Spleen (tissue), 11 donors: ENCODE results near the gene BPGM. TPM values are rescaled to one million over a fixed set of nuclear protein-coding genes. Genes with fewer than 3 reads are reported as not detected.

Source experiments
- DNase-seq: peaks from one replicate; pipeline ENCODE4 v3.0.0-alpha.2; 2020
- H3K27ac ChIP-seq, 8 donors: fragments of 200-600 bp; sonication (generic) in 7 of 8; 1 replicate in 4 of 8; 2 replicates in 4 of 8; pipeline versions ENCODE4 v1.5.0 to v1.8.0; 2016 to 2021; ENCODE audit warnings: inconsistent platforms in 4 of 8, mild to moderate bottlenecking in 4 of 8, moderate library complexity in 1 of 8
- H3K27me3 ChIP-seq, 7 donors: fragments of 200-600 bp; sonication (generic) in 6 of 7; replicated peaks in 1 of 7; 1 replicate in 4 of 7; 2 replicates in 3 of 7; pipeline versions ENCODE4 v1.5.0 to v1.8.0; 2016 to 2021; ENCODE audit warnings: inconsistent platforms in 3 of 7, mild to moderate bottlenecking in 1 of 7
- H3K36me3 ChIP-seq, 6 donors: fragments of 200-600 bp; sonication (generic) in 5 of 6; 1 replicate in 4 of 6; 2 replicates in 2 of 6; pipeline versions ENCODE4 v1.5.0 to v1.8.0; 2016 to 2021; ENCODE audit warnings: inconsistent platforms in 2 of 6
- H3K4me1 ChIP-seq, 6 donors: fragments of 200-600 bp; sonication (generic) in 5 of 6; 1 replicate in 3 of 6; 2 replicates in 3 of 6; pipeline versions ENCODE4 v1.5.0 to v1.8.0; 2016 to 2021; ENCODE audit warnings: inconsistent platforms in 3 of 6
- H3K4me3 ChIP-seq, 8 donors: fragments of 200-600 bp; sonication (generic) in 7 of 8; 1 replicate in 4 of 8; 2 replicates in 4 of 8; pipeline versions ENCODE4 v1.5.0 to v1.8.0; 2016 to 2021; ENCODE audit warnings: inconsistent platforms in 4 of 8, mild to moderate bottlenecking in 4 of 8, moderate library complexity in 2 of 8
- H3K9me3 ChIP-seq, 8 donors: fragments of 200-600 bp; sonication (generic) in 7 of 8; 1 replicate in 4 of 8; 2 replicates in 4 of 8; pipeline versions ENCODE4 v1.5.0 to v1.8.0; 2016 to 2021; ENCODE audit warnings: inconsistent platforms in 4 of 8
- CTCF ChIP-seq, 11 experiments: fragments of 200-600 bp in 7 of 11; fragments of 450-650 bp in 4 of 11; sonication (generic) in 4 of 11; IDR thresholded peaks in 8 of 11; conservative IDR thresholded peaks in 3 of 11; 1 replicate in 7 of 11; 2 replicates in 4 of 11; pipeline versions ENCODE4 v1.4.0 to v1.8.0; 2016 to 2021; ENCODE audit warnings: antibody characterized with exemption in 11 of 11, inconsistent platforms in 4 of 11, mild to moderate bottlenecking in 1 of 11
- POLR2A ChIP-seq, 3 donors: fragments of 450-650 bp; IDR thresholded peaks; one replicate each; pipeline ENCODE4 v1.5.1; 2017; ENCODE audit warnings: antibody characterized with exemption in 3 of 3, mild to moderate bottlenecking in 1 of 3
- POLR2AphosphoS5 ChIP-seq, 3 donors: sonication (generic); formaldehyde crosslinking; IDR thresholded peaks; one replicate each; pipeline ENCODE4 v1.5.1; 2017; ENCODE audit warnings: antibody characterized with exemption in 3 of 3
- WGBS, 5 donors: extraction: QIAGEN DNeasy Blood & Tissue Kit in 3 of 5; methylation state at CpG; one replicate each; pipeline versions ENCODE4 v1.1.5 to v1.1.7; 2013 to 2018; 5-methylcytosine and 5-hydroxymethylcytosine counted together
- intact Hi-C: fragments of 100-400 bp; cut with DNase I; formaldehyde crosslinking; loops from one replicate; pipeline ENCODE4 v1.15.0; 2023; ENCODE audit warnings: low total_unique reads
- polyA plus RNA-seq, 3 donors: library from polyadenylated mRNA; stranded (reverse); fragments of 200-250 nt; gene quantifications; one replicate each; pipeline ENCODE4 v1.2.1, GENCODE V29; 2013
- total RNA-seq, 7 donors: library from RNA; depleted of rRNA in 3 of 7; stranded (reverse); fragments of >200 nt in 3 of 7; fragmentation: NEBNext Ultra II Directional in 4 of 7; extraction: Animal tissue kit (Norgen Biotek cat#: 25700) in 4 of 7; gene quantifications; one replicate each; pipeline versions ENCODE4 v1.1.0 to v1.2.1, GENCODE V29; 2016 to 2021
- donor health status: healthy with polysubstance abuse.
- donor health status: DM: no; HTN: no; CAD: no; lungs with moderate emphysema.
- donor health status: DM: no; HTN: no; CAD: no.
- donor health status: Bipolar disorder and iron deficiency.
- donor health status: healthy.
- donor health status: DM: no; HTN: no; CAD: no.
- donor health status: DM: yes; HTN: yes; CAD: no.

The BPGM gene
- total and polyA plus RNA-seq, 10 donors, result 10.6 to 64.4 (median 14.4) TPM

- H3K4me1 ChIP-seq, result peaks cover 0 to 29% (median 11%) of the 10 kb centered on the region in 6 donors
- no peaks in the 10 kb centered on the region for H3K36me3 ChIP-seq
- intact Hi-C loops, result loop anchor here (10.0 kb wide), 1 partner anchor 307 kb away; no protein-coding TSS in a partner anchor
- WGBS, 5 donors, result 85 to 95% (median 92%) methylated on average over 4 of the region's 4 CpGs
- peaks cover 0 to 5% (median 0%) of the 10 kb centered on the region in 8 donors for H3K9me3 ChIP-seq
- TF ChIP-seq POLR2A (IDR thresholded peaks at IDR 0.05) (no peak), CTCF (IDR thresholded peaks at IDR 0.05 in 8 of 11, conservative IDR thresholded peaks at IDR 0.05 in 3 of 11) (no peak), POLR2AphosphoS5 (IDR thresholded peaks at IDR 0.05) (no peak)
- no peaks in the 10 kb centered on the region for H3K27me3 ChIP-seq
- H3K27ac ChIP-seq, result no peak overlapping the region
- H3K4me3 ChIP-seq, result no peak overlapping the region
- no peak for DNase-seq
Observed at GRCh38 chr7:134637441-134637840, 9.2 kb upstream of the BPGM start.

DNA sequence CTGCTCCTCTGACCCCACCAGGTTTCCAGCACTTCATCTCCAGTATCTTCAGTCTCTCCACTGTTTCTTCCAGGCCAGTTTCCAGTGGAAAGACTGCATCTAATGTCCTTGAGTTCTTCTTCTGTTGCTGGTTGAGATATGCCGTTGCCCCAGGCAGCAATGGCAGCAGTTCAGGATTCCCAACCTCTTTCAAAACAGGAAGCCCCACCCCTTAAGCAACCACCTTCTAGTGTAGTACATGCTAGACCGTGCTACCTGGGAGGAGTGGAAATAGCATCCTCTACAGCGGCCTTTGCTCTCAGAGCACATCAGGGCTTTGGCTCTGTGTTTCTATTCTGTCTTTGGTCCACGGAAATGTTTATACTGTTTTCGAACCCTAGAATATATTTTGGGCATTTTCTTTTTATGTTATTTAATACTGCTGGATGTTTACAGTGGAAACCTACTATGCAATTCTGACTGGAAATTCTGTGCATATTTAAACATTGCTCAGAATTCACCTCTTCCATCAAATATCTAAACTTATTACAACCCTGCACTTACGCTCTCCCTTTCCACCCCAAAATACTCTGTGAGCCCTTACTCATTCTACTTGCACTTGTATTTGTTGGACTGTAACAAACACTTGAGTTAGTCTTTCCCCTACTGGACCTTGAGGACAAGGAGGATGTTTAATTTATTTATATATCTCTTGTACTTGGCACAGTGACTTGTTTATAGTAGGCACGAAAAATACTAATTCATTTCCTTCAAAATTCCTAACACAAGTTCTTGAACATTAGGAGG is 8.5 kb upstream of the BPGM start:
- 49 to 72% (median 58%) methylated on average over 7 of the region's 7 CpGs for WGBS, 5 donors
- intact Hi-C loops, result loop anchor here (10.0 kb wide), 1 partner anchor 307 kb away; no protein-coding TSS in a partner anchor

GRCh38 chr7:134639061-134639460 is 7.6 kb upstream of the BPGM start:
- no peak overlapping the region for H3K27ac ChIP-seq
- no peaks in the 10 kb centered on the region for H3K36me3 ChIP-seq
- DNase-seq, result no peak
- no peaks in the 10 kb centered on the region for H3K27me3 ChIP-seq
- H3K4me1 ChIP-seq, result peaks cover 0 to 22% (median 11%) of the 10 kb centered on the region in 6 donors
- WGBS, 5 donors, result 85 to 95% (median 88%) methylated on average over 3 of the region's 3 CpGs
- TF ChIP-seq CTCF (IDR thresholded peaks at IDR 0.05 in 8 of 11, conservative IDR thresholded peaks at IDR 0.05 in 3 of 11) (no peak), POLR2AphosphoS5 (IDR thresholded peaks at IDR 0.05) (no peak), POLR2A (IDR thresholded peaks at IDR 0.05) (no peak)
- H3K4me3 ChIP-seq, result no peak overlapping the region
- H3K9me3 ChIP-seq, result peaks cover 0 to 5% (median 0%) of the 10 kb centered on the region in 8 donors
- intact Hi-C loops, result loop anchor here (10.0 kb wide), 1 partner anchor 306 kb away; no protein-coding TSS in a partner anchor

More for the DNA sequence above, 8.5 kb upstream of the BPGM start:
- Histone ChIP-seq H3K36me3 (no peaks in the 10 kb centered on the region), H3K4me1 (peaks cover 0 to 26% (median 11%) of the 10 kb centered on the region in 6 donors), H3K27me3 (no peaks in the 10 kb centered on the region), H3K4me3 (no peak overlapping the region), H3K27ac (no peak overlapping the region), H3K9me3 (peaks cover 0 to 5% (median 0%) of the 10 kb centered on the region in 8 donors)
- TF ChIP-seq POLR2AphosphoS5 (IDR thresholded peaks at IDR 0.05), result no peak
- TF ChIP-seq CTCF (IDR thresholded peaks at IDR 0.05 in 8 of 11, conservative IDR thresholded peaks at IDR 0.05 in 3 of 11), result no peak
- no peak for TF ChIP-seq POLR2A (IDR thresholded peaks at IDR 0.05)
- no peak for DNase-seq

- no peak for DNase-seq
- no peak overlapping the region for H3K4me3 ChIP-seq
- peaks cover 0 to 5% (median 0%) of the 10 kb centered on the region in 8 donors for H3K9me3 ChIP-seq
- peaks cover 0 to 26% (median 13%) of the 10 kb centered on the region in 6 donors for H3K4me1 ChIP-seq
- WGBS, 5 donors, result 85 to 93% (median 89%) methylated on average over 4 of the region's 4 CpGs
- H3K36me3 ChIP-seq, result no peaks in the 10 kb centered on the region
- peak overlapping the region in 1 of 8 donors; percentile 51 for H3K27ac ChIP-seq
- no peak for TF ChIP-seq POLR2A (IDR thresholded peaks at IDR 0.05)
- TF ChIP-seq CTCF (IDR thresholded peaks at IDR 0.05 in 8 of 11, conservative IDR thresholded peaks at IDR 0.05 in 3 of 11), result no peak
- no peak for TF ChIP-seq POLR2AphosphoS5 (IDR thresholded peaks at IDR 0.05)
- intact Hi-C loops, result loop anchor here (10.0 kb wide), 1 partner anchor 305 kb away; no protein-coding TSS in a partner anchor
- no peaks in the 10 kb centered on the region for H3K27me3 ChIP-seq
Observed at GRCh38 chr7:134639683-134640279, 6.9 kb upstream of the BPGM start.
